HG02571 (cell line): ENCODE measurements around the gene RALY.
"Not testable (repeated sequence)": the region's sequence is repeated elsewhere in the genome, so short reads cannot be mapped to it uniquely, and the experiment has no call there.

Source experiments
- ATAC-seq: cut with Tn5 transposase; IDR thresholded peaks from one replicate; pipeline ENCODE4 v1.9.1; 2021; ENCODE audit warnings: mild to moderate bottlenecking, moderate library complexity; ENCODE audit not compliant: unreplicated experiment

RALY gene

DNA sequence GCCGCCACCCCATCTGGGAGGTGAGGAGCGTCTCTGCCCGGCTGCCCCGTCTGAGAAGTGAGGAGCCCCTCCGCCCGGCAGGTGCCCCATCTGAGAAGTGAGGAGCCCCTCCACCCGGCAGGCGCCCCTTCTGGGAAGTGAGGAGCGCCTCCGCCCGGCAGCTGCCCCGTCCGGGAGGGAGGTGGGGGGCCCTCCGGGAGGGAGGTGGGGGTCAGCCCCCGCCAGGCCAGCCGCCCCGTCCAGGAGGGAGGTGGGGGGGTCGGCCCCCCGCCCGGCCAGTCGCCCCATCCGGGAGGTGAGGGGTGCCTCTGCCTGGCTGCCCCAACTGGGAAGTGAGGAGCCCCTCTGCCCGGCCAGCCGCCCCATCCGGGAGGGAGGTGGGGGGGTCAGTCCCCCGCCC is 138.8 kb downstream of the RALY start:
- ATAC-seq = not testable (repeated sequence)

DNA sequence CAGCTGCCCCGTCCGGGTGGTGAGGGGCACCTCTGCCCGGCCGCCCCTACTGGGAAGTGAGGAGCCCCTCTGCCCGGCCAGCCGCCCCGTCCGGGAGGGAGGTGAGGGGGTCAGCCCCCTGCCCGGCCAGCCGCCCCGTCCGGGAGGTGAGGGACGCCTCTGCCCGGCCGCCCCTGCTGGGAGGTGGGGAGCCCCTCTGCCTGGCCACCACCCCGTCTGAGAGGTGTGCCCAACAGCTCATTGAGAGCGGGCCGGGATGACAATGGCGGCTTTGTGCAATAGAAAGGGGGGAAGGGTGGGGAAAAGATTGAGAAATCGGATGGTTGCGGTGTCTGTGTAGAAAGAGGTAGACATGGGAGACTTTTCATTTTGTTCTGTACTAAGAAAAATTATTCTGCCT is 139.2 kb downstream of the RALY start:
- not testable (repeated sequence) for ATAC-seq

DNA sequence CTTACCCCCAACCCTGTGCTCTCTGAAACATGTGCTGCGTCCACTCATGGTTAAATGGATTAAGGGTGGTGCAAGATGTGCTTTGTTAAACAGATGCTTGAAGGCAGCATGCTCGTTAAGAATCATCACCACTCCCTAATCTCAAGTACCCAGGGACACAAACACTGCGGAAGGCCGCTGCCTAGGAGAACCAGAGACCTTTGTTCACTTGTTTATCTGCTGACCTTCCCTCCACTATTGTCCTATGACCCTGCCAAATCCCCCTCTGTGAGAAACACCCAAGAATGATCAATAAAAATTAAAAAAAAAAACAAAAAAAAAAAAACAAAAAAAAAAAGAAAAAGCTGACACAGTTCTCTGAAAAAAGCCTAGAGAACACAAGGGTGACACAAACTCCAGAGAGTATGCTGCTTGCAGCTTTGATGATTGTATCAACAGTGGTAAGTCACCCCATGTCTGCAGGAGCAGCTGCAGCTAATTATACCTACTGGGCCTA is 139.7 kb downstream of the RALY start:
- ATAC-seq = not testable (repeated sequence)
